H9 (cell line): ENCODE measurements around the gene FBXL7. TPM values are rescaled to one million over a fixed set of nuclear protein-coding genes. Genes with fewer than 3 reads are reported as not detected.
A peak's percentile ranks its signal among the peaks of the same experiment; 100 is the strongest.

ENCODE experiments used
- DNase-seq: peaks from one replicate; pipeline ENCODE4 v3.0.0-alpha.2; 2017
- H2AFZ ChIP-seq: one replicate; pipeline ENCODE4 v1.6.1; 2013; ENCODE audit warnings: mild to moderate bottlenecking, low read length, control low read depth, moderate library complexity
- H2AK5ac ChIP-seq: 2 replicates; pipeline ENCODE4 v1.6.1; 2013; ENCODE audit warnings: low read length, control low read depth, mixed read lengths; ENCODE audit not compliant: insufficient read length
- H2BK120ac ChIP-seq: one replicate; pipeline ENCODE4 v1.6.1; 2013; ENCODE audit warnings: low read depth, mild to moderate bottlenecking, low read length, control low read depth, inconsistent platforms; ENCODE audit not compliant: poor library complexity, severe bottlenecking
- H2BK12ac ChIP-seq: 2 replicates; pipeline ENCODE4 v1.6.1; 2013; ENCODE audit warnings: low read length, control low read depth, mixed read lengths, low read depth; ENCODE audit not compliant: insufficient read length
- H2BK15ac ChIP-seq: 2 replicates; pipeline ENCODE4 v1.6.1; 2013; ENCODE audit warnings: low read depth, low read length, control low read depth
- H2BK20ac ChIP-seq: one replicate; pipeline ENCODE4 v1.6.1; 2013; ENCODE audit warnings: low read depth, mild to moderate bottlenecking, low read length, control low read depth, inconsistent platforms; ENCODE audit not compliant: poor library complexity, severe bottlenecking
- H2BK5ac ChIP-seq: 2 replicates; pipeline ENCODE4 v1.6.1; 2013; ENCODE audit warnings: low read length, control low read depth, mixed read lengths; ENCODE audit not compliant: insufficient read length
- H3K14ac ChIP-seq: 2 replicates; pipeline ENCODE4 v1.6.1; 2013; ENCODE audit warnings: low read length, control low read depth; ENCODE audit not compliant: insufficient read depth
- H3K18ac ChIP-seq: 2 replicates; pipeline ENCODE4 v1.6.1; 2013; ENCODE audit warnings: low read depth, mild to moderate bottlenecking, mixed read lengths, low read length, control low read depth; ENCODE audit not compliant: insufficient read length
- H3K23ac ChIP-seq: 2 replicates; pipeline ENCODE4 v1.6.1; 2013; ENCODE audit warnings: low read length, control low read depth, mixed read lengths, low read depth; ENCODE audit not compliant: insufficient read length
- H3K23me2 ChIP-seq: 2 replicates; pipeline ENCODE4 v1.6.1; 2013; ENCODE audit warnings: low read depth, mild to moderate bottlenecking, mixed read lengths, low read length, control low read depth; ENCODE audit not compliant: insufficient read length, poor library complexity, severe bottlenecking
- H3K27ac ChIP-seq: 2 replicates; pipeline ENCODE4 v1.5.1; 2013; ENCODE audit warnings: low read length, control low read depth, mixed read lengths, low read depth; ENCODE audit not compliant: insufficient read length
- H3K27me3 ChIP-seq: 2 replicates; pipeline ENCODE4 v1.6.1; 2013; ENCODE audit warnings: low read length, control low read depth, inconsistent platforms; ENCODE audit not compliant: insufficient read depth
- H3K4ac ChIP-seq: 2 replicates; pipeline ENCODE4 v1.6.1; 2013; ENCODE audit warnings: low read depth, mild to moderate bottlenecking, control low read depth, inconsistent platforms, low read length, moderate library complexity
- H3K4me1 ChIP-seq: 2 replicates; pipeline ENCODE4 v1.6.1; 2013; ENCODE audit warnings: low read length, control low read depth, inconsistent platforms; ENCODE audit not compliant: insufficient read depth
- H3K4me2 ChIP-seq: 2 replicates; pipeline ENCODE4 v1.6.1; 2013; ENCODE audit warnings: low read length, control low read depth, mixed read lengths; ENCODE audit not compliant: insufficient read length, insufficient read depth
- H3K56ac ChIP-seq: 2 replicates; pipeline ENCODE4 v1.6.1; 2013; ENCODE audit warnings: low read depth, mild to moderate bottlenecking, mixed read lengths, low read length, control low read depth; ENCODE audit not compliant: insufficient read length
- H3K79me1 ChIP-seq: 2 replicates; pipeline ENCODE4 v1.6.1; 2013; ENCODE audit warnings: low read depth, mild to moderate bottlenecking, moderate library complexity, low read length, control low read depth, inconsistent platforms; ENCODE audit not compliant: insufficient read depth, poor library complexity, severe bottlenecking
- H3K79me2 ChIP-seq: 2 replicates; pipeline ENCODE4 v1.6.1; 2013; ENCODE audit warnings: low read length, control low read depth, inconsistent platforms; ENCODE audit not compliant: insufficient read depth
- H3K9ac ChIP-seq: 2 replicates; pipeline ENCODE4 v1.6.1; 2013; ENCODE audit warnings: low read length, control low read depth, mixed read lengths; ENCODE audit not compliant: insufficient read length; ENCODE audit errors: extremely low read depth
- H3K9me3 ChIP-seq: one replicate; pipeline ENCODE4 v1.6.1; 2013; ENCODE audit warnings: low read depth, low read length, inconsistent platforms; ENCODE audit not compliant: control insufficient read depth
- H3T11ph ChIP-seq: one replicate; pipeline ENCODE4 v1.6.1; 2013; ENCODE audit warnings: mild to moderate bottlenecking, low read length, control low read depth, inconsistent platforms
- H4K20me1 ChIP-seq: one replicate; pipeline ENCODE4 v1.6.1; 2013; ENCODE audit not compliant: control insufficient read depth, insufficient read length, insufficient read depth
- H4K5ac ChIP-seq: 2 replicates; pipeline ENCODE4 v1.6.1; 2013; ENCODE audit warnings: low read depth, mild to moderate bottlenecking, mixed read lengths, low read length, control low read depth; ENCODE audit not compliant: insufficient read length
- H4K8ac ChIP-seq: replicated peaks from 2 replicates; pipeline ENCODE4 v1.6.1; 2013; ENCODE audit warnings: low read length, control low read depth, mixed read lengths, low read depth; ENCODE audit not compliant: insufficient read length
- H4K91ac ChIP-seq: 2 replicates; pipeline ENCODE4 v1.6.1; 2013; ENCODE audit warnings: low read depth, mild to moderate bottlenecking, moderate library complexity, mixed read lengths, low read length, control low read depth; ENCODE audit not compliant: insufficient read length
- H3K27ac Mint-ChIP-seq, 3 experiments: 2 replicates in 2 of 3; 3 replicates in 1 of 3; pipeline ENCODE4 v1.8.0; 2020 to 2021; ENCODE audit warnings: mixed read lengths in 3 of 3, mild to moderate bottlenecking in 1 of 3, moderate library complexity in 1 of 3
- H3K27me3 Mint-ChIP-seq: 2 replicates; pipeline ENCODE4 v1.8.0; 2021; ENCODE audit warnings: low read depth, mild to moderate bottlenecking, moderate library complexity, mixed read lengths
- H3K36me3 Mint-ChIP-seq, 3 experiments: 2 replicates in 2 of 3; 3 replicates in 1 of 3; pipeline ENCODE4 v1.8.0; 2020 to 2021; ENCODE audit warnings: low read depth in 3 of 3, mixed read lengths in 3 of 3; ENCODE audit not compliant: insufficient read depth in 1 of 3
- H3K4me1 Mint-ChIP-seq, 2 experiments: 2 replicates each; pipeline ENCODE4 v1.8.0; 2020; ENCODE audit warnings: mixed read lengths in 2 of 2
- H3K4me3 Mint-ChIP-seq, 2 experiments: 2 replicates in 1 of 2; 3 replicates in 1 of 2; pipeline ENCODE4 v1.8.0; 2020 to 2021; ENCODE audit warnings: mild to moderate bottlenecking in 2 of 2, mixed read lengths in 2 of 2, moderate library complexity in 1 of 2
- H3K9me3 Mint-ChIP-seq, 2 experiments: 2 replicates in 1 of 2; 3 replicates in 1 of 2; pipeline ENCODE4 v1.8.0; 2020; ENCODE audit warnings: mild to moderate bottlenecking in 2 of 2, mixed read lengths in 2 of 2, moderate library complexity in 1 of 2
- CTCF ChIP-seq: fragments of 200-600 bp; sonication (generic); conservative IDR thresholded peaks from 3 replicates; pipeline ENCODE4 v1.8.0; 2021; ENCODE audit warnings: antibody characterized with exemption, mild to moderate bottlenecking
- WGBS: extraction: QIAGEN DNeasy Blood & Tissue Kit; methylation state at CpG from one replicate; pipeline ENCODE4 v1.1.7; 2013; ENCODE audit warnings: missing lambda C conversion rate, low lambda C conversion rate, mixed read lengths; ENCODE audit not compliant: insufficient read length; ENCODE audit errors: extremely low coverage; 5-methylcytosine and 5-hydroxymethylcytosine counted together
- total RNA-seq: library from RNA; stranded (reverse); gene quantifications from 2 replicates; pipeline ENCODE4 v1.2.1, GENCODE V29; 2021

Gene FBXL7
- total RNA-seq, 1 experiment from 2014 or later, result 14.6 TPM

DNA sequence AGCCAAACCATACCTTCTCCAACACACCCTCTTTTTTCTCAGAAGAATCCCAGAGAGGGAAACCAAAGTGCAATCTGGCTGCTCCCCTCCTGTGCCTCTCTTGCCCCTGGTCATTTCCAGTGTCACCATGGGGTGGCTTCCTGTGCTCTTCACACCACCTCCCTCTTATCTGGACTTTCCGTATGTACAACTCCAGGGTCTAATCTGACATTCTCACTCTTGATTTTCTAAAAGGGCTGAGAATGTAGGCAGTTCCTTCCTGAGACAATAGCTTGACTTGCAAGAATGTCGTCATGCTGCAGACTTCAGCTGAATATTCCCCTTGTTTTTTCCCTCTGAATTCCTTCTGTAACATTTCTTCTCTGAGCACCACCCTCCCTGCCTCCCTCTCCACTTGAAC, 110.2 kb downstream of the FBXL7 start:
- Histone ChIP-seq H3K9ac (no peak overlapping the region), H2AK5ac (no peak overlapping the region), H3K18ac (no peak overlapping the region), H3K27ac (no peak overlapping the region), H3K4me2 (no peak overlapping the region), H3K14ac (no peak overlapping the region), H3K23me2 (no peaks in the 10 kb centered on the region), H4K8ac (no peak overlapping the region), H4K5ac (no peak overlapping the region), H3K4ac (no peak overlapping the region), H3K4me1 (peaks cover 7% of the 10 kb centered on the region; the same call in 1 of the 2 replicates), H3K23ac (no peak overlapping the region), H3T11ph (no peak overlapping the region), H3K27me3 (no peaks in the 10 kb centered on the region), H2BK20ac (no peak overlapping the region), H3K9me3 (no peaks in the 10 kb centered on the region), H3K79me2 (no peaks in the 10 kb centered on the region), H2BK120ac (no peak overlapping the region), H2BK5ac (no peak overlapping the region), H2BK12ac (no peak overlapping the region), H2BK15ac (no peak overlapping the region), H3K79me1 (no peaks in the 10 kb centered on the region), H4K91ac (no peak overlapping the region), H4K20me1 (no peaks in the 10 kb centered on the region), H2AFZ (no peak overlapping the region), H3K56ac (no peak overlapping the region)
- DNase-seq, result no peak
- TF ChIP-seq CTCF, result no peak
- H3K36me3 Mint-ChIP-seq, result peaks cover 0 to 1% (median 0%) of the 10 kb centered on the region in 3 experiments; a peak in 1 of 7 replicates
- no peak overlapping the region for H3K4me3 Mint-ChIP-seq
- peak overlapping the region in 1 of 3 experiments; percentile 90; a peak in 3 of 7 replicates for H3K27ac Mint-ChIP-seq
- H3K9me3 Mint-ChIP-seq, result no peaks in the 10 kb centered on the region
- no CpG with 5 or more reads among the region's 2 CpGs for WGBS
- H3K4me1 Mint-ChIP-seq, result peaks cover 9 to 15% of the 10 kb centered on the region in 2 experiments
- no peaks in the 10 kb centered on the region for H3K27me3 Mint-ChIP-seq
